GM21723 (cell line): Measurements from ENCODE around the gene CTSD.

Experiments used
- ATAC-seq: cut with Tn5 transposase; IDR thresholded peaks from one replicate; pipeline ENCODE4 v1.9.1; 2021; ENCODE audit warnings: mild to moderate bottlenecking, moderate library complexity; ENCODE audit not compliant: unreplicated experiment

CTSD gene

DNA sequence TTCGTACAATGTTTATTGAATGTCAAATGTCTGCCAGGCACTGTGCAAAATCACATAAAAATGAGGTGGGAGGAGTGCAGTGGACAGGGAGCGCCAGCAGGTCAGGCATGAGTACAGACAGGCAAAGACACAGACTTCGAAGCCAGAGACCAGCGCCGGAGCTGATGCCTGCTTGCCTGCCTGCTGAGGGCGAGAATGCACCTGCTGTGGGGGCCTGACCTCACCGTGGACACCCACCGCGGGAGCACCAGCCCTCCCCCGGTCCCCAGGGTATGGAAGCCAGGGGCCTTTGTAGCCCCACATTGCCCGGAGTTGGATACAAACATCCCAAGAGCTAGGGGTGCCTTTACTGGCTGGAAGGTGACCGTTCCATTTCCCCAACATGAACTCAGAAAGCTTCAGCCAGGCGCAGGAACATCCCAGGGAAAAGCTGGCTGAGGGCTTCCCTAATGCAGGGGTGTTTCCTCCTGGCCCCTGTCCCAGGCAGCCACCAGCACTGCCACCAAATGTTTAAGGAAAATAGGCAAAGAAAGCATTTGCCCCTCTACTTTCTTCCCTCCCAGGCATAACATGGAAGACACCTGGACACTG lies 31.2 kb downstream of the CTSD start:
- no peak for ATAC-seq

DNA sequence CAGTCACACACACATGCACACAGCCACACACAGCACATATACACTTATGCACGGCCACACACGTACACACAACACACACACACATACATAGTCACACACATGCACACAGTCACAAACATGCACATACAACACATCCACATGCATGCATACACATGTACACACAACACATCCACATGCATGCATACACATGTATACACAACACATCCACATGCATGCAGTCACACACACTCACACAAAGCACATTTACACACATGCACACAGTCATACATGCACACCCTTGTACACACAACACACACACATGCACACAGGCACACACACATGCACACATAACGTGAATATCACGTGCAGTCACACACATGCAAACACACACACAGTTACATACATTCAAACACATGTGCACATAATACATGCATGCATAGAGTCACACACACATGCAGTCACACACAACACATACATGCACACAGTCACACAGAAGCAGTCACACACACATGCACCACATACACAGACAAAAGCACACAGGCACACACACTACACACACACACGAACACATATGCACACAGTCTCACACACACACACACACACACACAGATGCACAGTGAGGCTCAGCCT lies 32.2 kb downstream of the CTSD start:
- no peak for ATAC-seq

DNA sequence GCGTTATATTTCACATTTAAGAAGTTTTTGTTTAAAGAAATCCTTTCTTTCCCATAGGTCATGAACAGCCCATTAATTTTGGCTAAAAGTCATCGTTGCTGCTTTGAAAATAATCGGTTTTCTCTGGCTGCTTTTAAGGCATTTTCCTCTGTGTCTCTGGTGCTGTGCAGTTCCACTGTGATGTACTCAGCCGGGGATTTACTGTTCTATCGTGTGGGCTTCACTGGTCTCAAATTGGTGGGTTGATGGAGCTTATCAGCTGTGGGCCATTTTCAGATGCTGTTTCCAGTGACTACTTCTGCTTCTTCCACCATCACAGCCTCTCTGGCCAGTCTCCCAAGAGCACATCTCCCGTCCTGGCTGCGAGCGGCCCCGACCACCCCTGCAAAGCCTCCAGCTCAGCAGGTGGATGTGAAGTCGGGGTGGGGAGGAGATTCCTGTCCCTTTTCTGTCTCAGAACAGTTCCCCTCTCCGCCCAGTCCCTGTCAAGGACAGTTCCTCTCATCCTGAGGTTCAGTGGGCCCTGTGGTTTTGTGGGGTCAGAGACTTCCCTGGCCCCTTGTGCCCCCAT lies 33.6 kb downstream of the CTSD start:
- no peak for ATAC-seq

DNA sequence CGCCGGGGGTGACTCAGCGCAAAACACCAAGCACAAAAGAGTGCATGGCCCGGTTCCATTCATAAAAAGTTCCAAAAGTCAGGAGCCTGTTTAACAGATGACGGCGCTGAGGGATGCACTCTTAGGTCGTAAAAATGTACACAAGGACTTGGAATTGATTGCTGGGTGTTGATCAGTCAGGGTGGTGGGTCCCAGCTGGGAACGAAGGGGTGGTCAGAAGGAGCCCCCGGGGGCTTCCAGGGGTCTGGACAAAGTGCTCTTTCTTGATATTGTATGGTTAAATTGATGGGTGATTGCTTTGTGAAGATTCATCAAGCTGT lies 34.1 kb downstream of the CTSD start:
- ATAC-seq = no peak

DNA sequence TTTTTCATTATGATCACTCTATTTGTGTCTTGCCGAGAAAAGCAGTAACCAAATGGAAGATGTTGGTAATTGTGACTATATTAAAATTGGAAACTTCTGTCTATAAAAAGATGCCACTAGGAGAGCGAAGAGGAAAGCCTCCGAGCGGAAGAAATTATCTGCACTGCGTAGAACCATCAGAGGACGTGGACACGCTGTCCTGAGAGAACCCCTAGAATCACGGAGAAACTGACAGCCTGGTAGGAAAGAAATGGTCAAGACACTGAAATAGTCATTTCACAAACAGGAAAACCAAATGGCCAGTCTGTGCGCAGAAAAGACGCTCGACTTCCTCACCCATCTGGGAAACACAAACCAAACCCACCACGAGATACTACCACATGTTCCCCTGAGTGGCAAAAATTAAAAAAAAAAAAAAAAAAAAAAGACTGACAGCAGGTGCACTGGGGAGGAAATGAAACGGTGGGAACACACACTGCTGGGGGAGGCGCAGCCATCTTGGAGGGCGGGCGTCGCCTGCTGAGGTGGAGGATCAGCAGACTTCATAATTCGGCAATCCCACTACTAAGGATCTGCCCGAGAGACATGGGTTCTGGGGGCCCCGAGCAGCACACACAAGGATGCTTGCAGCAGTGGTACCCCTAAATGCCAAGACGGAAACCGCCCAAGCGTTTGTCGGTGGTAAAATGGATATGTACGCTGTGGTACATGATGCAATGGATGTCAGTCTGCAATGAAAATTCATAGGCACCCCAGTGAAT lies 34.6 kb downstream of the CTSD start:
- no peak for ATAC-seq

DNA sequence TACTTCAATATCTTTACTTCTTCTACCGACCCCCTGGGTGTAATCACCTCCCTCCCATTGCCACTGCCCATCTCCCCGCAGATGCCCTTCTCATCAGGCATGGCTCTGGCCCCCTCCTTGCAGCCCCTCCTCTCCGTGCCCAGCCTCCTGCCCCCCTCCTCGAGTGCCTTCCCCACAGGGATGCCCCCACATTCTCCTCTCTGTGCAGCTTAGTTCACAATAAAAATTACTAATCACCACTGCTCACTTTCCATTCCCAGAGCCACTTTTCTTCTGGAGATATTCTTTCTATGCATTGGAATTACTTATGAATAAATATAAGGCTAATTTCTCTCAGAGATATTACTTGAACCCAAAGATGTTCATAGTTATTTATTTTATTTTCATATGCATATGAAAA lies 35.4 kb downstream of the CTSD start:
- no peak for ATAC-seq

DNA sequence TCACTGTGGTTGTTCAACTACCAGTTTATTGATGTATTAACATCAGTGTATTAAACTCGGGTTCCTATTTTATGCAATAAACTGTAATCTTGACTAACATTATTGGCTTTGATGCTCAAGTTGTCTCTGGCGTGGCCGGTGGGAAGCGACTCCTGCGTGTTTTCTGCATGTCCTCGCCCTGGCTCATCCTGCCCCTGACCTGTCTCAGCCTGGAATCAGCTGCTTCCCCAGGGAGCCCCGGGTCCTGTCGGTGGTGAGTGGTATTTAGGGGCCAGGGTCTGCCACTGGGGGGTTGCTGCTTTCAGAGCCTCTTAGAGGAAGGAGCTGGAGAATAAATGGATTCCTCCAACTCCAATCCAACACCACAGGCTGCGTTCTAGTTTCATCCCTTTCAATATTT lies 35.9 kb downstream of the CTSD start:
- no peak for ATAC-seq

DNA sequence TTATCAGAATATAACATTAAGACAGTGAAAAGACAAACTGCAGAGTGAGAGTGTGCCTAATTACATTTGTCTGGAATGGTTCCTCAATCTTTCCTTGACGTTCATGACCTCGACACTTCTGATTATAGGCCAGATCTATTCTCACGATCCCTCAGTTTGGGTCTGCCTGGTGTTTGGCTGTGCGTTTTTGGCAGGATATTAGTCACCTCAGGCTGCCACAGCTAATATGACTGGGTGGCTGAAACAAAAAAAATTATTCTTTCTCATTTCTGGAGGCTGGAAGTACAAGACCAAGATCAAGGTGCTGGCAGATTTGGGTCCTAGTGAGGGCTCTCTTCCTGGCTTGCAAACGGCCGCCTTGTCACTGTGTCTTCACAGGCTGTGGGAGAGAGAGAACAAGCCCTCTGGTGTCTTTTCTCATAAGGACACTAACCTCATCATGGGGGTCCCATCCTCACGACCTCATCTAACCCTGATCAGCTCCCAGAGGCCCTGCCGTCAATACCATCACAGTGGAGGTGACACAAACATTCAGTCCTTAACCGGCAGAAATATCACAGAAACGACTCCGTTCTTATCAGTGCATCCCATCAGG lies 36.5 kb downstream of the CTSD start:
- ATAC-seq = no peak

DNA sequence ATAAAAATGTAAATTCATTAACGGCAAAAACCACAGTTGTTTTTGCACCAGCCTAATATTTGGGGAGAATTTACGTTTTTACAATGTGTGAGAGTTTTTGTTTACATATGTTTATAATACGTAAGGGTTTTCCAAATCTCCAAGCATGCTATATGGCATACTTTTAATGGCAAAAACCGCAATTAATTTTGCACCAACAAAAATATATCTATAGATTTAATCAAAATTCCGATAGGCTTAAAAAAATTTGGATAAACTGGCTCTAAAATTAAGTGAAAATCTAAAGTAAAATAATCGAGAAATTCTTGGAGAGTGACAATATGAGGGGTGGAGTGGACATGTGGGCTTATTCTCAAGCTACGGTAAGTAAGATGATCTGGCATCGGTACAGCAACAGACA lies 43.9 kb downstream of the CTSD start:
- ATAC-seq = no peak

DNA sequence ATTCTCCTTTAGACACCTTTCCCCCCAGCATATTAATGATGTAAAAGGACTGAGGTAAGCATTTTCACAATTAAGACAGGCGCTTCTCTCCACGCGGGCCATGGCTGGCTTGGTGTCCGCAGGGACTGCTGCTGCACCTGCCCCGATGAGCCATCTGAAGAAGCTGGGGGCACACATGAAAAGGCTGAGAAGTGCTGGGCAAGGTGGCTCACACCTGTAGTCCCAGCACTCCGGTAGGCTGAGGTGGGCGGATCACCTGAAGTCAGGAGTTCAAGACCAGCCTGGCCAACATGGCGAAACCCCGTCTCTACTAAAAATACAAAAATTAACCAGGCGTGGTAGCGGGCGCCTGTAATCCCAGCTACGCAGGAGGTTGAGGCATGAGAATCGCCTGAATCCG lies 45.4 kb downstream of the CTSD start:
- ATAC-seq = no peak

DNA sequence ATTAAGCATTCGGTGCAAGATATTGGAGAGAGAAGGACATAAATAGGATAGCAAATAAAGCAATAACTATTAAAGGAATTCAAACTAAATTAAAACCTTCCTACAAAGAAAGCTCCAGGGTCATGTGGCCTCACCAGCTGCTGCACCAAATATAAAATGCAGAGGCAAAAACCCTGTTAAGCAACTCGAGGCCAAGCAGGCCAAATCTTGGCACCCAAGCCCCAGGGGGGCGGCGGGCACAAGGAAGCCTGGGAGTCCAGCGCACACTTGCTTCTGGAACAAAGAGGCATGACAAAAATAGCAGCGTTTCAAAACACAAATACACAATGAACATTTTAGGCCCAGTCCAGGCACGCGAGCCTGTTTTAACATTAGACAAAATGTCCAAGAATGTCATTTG lies 46.0 kb downstream of the CTSD start:
- ATAC-seq = no peak

DNA sequence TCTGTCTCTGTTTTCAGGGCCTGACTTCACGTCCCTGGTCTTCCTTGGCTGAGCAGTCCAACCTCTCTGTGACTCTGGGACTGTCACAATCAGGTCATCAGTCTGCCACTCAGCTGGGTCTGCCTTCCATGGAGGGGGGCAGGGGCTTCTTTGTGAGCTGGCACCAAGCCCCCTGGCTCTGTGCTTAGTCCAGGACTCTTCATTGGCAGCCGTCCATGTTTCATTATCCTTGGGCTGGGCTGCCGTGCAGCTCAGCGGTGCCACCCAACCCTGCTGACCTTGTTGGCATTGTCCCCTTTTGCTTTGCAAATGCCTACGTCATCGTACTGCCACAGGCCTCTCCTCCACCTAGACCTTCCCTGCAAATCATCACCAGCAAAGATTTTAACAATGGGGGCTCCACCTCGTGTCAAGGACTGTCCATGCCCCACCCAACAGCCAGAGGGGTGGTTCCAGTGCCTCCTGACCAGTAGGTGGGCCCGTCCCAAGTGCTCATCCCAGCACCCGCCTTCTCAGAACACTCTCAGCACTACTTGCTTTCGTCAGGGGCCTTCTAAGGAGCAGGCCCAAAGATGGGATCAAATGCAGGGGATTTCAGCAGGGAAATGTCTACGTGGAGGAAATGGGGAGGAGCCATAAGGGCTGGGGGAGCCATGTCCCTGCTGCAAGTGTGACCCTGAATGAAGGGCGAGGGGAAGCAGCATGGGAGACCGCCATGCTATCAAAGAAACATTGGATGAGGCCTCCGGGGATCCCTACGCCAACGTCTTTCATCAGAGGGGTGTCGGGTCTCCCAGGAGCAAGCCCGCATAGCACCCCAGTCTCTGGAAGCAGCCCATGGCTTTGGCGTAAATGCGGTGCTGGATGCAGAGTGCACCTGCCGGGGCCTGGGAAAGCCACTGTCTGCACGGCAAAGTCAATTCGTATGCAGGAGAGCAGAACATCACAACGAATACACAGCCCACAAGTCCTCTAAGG lies 48.5 kb downstream of the CTSD start:
- no peak for ATAC-seq

DNA sequence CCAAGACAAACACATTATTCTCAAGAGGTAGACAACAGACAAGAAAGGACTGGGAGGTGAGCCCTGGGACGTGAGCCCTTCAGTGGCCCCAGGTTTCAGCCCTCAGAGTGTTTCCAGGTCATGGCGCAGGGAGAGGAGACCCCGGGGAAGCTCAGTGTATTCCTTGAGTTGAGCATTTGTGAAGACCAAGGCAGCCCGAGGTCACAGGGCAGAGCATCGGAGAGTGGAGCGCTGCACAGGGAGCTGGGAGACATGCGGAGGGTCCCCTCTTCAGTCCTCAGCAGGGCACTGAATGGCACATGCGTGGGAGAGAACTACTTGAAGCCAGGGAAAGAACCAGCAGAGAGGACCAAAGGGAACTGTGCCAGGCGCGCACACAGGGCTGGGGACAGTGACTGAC lies 55.0 kb downstream of the CTSD start:
- ATAC-seq = no peak

DNA sequence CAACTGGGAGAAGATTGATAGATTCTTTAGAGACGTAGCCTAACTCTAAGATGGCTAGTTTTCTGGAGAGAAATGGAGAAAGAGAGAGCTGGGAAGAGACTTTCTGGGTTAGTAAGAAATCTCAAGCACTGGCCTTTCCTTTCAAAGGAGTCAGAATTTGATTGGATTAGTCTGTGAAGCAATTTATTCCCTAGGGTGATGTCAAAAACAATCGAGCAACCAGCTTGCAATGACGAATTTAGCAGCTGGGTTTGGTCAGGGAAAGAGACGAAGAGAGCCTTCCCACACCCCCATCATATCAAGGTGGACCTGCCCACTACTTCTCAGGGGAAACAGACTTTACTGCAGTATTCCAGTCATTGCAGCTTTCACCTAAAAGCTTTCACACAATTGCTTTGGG lies 56.0 kb downstream of the CTSD start:
- no peak for ATAC-seq

DNA sequence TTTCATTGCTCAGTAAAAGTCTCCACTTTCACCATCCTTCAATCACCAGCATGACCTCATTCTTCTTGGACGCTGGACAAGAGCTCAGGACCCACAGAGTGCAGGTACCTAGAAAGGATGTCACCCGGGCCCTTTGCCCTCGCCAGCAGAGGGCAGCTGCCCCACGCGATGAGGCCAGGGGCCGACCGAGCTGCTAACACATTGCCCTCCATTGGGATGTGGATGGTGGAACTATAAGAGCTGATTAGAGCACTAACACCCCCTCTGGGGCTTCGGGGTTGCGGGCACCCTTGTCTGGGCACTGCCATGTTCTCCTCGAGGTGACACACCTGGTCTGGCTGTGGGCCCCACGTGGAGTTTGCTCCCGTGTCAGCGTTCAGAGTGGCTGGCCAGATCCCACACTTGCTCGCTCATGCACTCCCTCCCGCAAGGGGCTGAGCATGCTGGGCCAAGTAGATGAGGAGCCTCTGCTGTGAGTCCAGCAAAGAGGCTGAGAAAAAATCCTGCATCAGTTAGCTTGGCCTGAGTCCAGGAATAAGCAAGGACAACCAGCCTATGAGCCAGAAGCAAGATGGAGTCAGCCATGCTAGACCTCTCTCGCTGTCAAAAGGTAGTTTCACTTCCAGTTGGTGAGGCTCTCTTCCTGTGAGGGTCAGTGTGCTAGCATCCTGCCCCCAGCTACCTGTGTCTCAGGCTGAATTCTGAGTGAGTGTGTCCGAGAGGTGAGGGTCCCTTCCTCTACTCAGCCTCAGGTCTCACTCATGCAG lies 56.9 kb downstream of the CTSD start:
- no peak for ATAC-seq

DNA sequence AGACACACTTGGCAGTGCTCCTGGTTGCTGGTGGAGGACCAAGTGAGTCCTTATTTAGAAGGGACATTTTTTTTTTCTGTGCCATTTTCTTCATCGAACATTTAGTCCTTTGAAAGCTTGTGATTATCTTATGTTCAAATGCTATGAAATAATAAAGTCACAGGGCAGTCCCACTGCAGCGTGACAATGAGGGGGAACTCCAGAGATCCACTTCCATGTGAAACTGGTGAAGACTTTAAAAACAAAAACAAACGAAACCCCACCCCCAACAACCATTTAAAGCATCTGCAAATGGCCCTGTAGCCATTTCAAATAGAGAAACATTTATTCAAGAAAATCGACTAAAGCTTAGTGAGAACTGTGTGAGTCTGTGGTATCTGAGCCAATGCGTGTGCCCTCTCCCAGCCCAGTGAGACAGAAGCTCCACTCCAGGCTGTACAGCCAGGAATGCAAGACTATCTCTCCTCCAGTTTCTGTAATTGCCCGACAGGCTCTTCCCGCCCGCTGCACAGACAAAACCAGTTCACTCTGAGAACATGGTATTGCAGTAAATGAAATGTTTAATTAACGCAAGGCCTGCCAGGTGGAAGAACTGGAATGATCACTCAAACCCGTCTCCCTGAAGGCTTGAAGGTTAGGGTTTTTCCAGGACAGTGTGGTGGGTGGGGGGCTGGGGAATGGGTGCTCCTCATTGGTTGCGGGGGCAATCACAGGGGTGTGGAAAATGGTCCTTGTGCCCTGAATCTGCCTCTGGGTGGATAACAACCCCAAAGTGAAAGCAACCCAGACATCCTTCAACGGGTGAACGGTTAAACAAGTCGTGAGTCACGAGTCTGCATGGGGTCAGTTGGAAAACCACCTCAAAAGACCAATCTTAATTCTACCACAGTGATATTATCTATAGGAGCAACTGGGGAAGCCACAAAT lies 58.3 kb downstream of the CTSD start:
- ATAC-seq = no peak

DNA sequence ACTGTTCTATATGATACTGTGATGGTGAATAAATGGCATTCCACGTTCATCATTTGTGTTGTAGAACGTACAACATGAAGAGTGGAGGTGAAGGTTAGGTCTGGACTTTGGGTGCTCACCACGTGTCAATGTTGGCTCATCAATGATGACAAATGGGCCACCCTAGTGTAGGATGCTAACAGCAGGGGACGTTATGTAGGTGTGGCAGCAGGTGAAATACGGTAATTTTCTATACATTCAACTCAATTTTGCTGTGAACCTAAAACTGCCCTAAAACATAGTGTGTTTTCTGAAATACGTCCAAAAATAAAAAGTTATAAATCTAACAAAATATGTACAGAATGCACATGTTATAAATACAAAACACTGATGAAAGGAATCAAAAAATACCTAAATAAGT lies 60.6 kb downstream of the CTSD start:
- no peak for ATAC-seq
